ENCODE measurements around the gene MRI1.
"Not testable (repeated sequence)": the region's sequence is repeated elsewhere in the genome, so short reads cannot be mapped to it uniquely, and the experiment has no call there.

The MRI1 gene

GRCh38 chr19:13748169-13748828, 16.0 kb upstream of the MRI1 start:
- no peak overlapping the region for H3K14ac ChIP-seq (ENCODE audit: low read length)
- peaks cover 0 to 6% of the 10 kb centered on the region in 2 donors for H3K9me3 ChIP-seq (replicated peaks in 1 of 2; ENCODE audit: control insufficient read depth in 2 of 2, insufficient read depth in 1 of 2, low read depth in 1 of 2, low read length in 2 of 2)
- peak overlapping the region; percentile 67 for H3K4me2 ChIP-seq (ENCODE audit: insufficient read depth, low read length, poor library complexity, severe bottlenecking)
- H4K91ac ChIP-seq (ENCODE audit: low read depth, low read length, poor library complexity): no peak overlapping the region
- no peak overlapping the region for H3K27ac ChIP-seq (replicated peaks; ENCODE audit: low read length)
- no CpG with 5 or more reads among the region's 25 CpGs for WGBS, 2 donors (ENCODE audit: extremely low coverage in 2 of 2, insufficient read length in 2 of 2, insufficient replicate concordance in 1 of 2)
- no peak overlapping the region for H2BK5ac ChIP-seq (ENCODE audit: low read length)
- H2AK5ac ChIP-seq (ENCODE audit: low read depth, low read length): no peak overlapping the region
- H3K79me1 ChIP-seq (ENCODE audit: low read depth, low read length): peaks cover 1% of the 10 kb centered on the region
- H3K9ac ChIP-seq (ENCODE audit: low read depth, low read length, poor library complexity): peak overlapping the region; percentile 71
- peak overlapping the region; percentile 89 for H2AFZ ChIP-seq (ENCODE audit: low read length)
- H3K23ac ChIP-seq (ENCODE audit: low read depth, low read length, poor library complexity): peak overlapping the region; percentile 90
- H3K27me3 ChIP-seq (ENCODE audit: control insufficient read depth in 3 of 3, insufficient read depth in 3 of 3, low read depth in 1 of 3, low read length in 3 of 3): no peaks in the 10 kb centered on the region
- peaks cover 6 to 22% of the 10 kb centered on the region in 2 donors for H3K36me3 ChIP-seq (replicated peaks in 1 of 2; ENCODE audit: control insufficient read depth in 2 of 2, insufficient read depth in 2 of 2, low read length in 2 of 2)
- H2BK120ac ChIP-seq (ENCODE audit: low read depth, low read length): no peak overlapping the region
- peak overlapping the region; percentile 66 to 84 for H3K4me3 ChIP-seq (ENCODE audit: low read length in 2 of 2)
- peak overlapping the region; percentile 86 for H3K18ac ChIP-seq (ENCODE audit: low read length)
- H3K4me1 ChIP-seq (ENCODE audit: control insufficient read depth in 2 of 2, insufficient read depth in 1 of 2, low read depth in 1 of 2, low read length in 2 of 2): peaks cover 5% of the 10 kb centered on the region in 2 donors
- no peak overlapping the region for H2BK12ac ChIP-seq (ENCODE audit: low read length)
- no peak overlapping the region for H2BK15ac ChIP-seq (ENCODE audit: low read length)
- H3K4ac ChIP-seq (ENCODE audit: low read length): no peak overlapping the region
- no peak for DNase-seq (ENCODE audit: low spot score)
- H4K8ac ChIP-seq (ENCODE audit: low read depth, low read length): no peak overlapping the region

- no peak overlapping the region for H3K4ac ChIP-seq (ENCODE audit: low read length)
- no peak overlapping the region for H3K4me3 ChIP-seq (ENCODE audit: low read length in 2 of 2)
- no peak overlapping the region for H2BK12ac ChIP-seq (ENCODE audit: low read length)
- peaks cover 1% of the 10 kb centered on the region for H3K79me1 ChIP-seq (ENCODE audit: low read depth, low read length)
- no peak overlapping the region for H2AK5ac ChIP-seq (ENCODE audit: low read depth, low read length)
- H3K9me3 ChIP-seq (replicated peaks in 1 of 2; ENCODE audit: control insufficient read depth in 2 of 2, insufficient read depth in 1 of 2, low read depth in 1 of 2, low read length in 2 of 2): peaks cover 0 to 6% of the 10 kb centered on the region in 2 donors
- peaks cover 19 to 47% of the 10 kb centered on the region in 2 donors for H3K36me3 ChIP-seq (replicated peaks in 1 of 2; ENCODE audit: control insufficient read depth in 2 of 2, insufficient read depth in 2 of 2, low read length in 2 of 2)
- H3K4me2 ChIP-seq (ENCODE audit: insufficient read depth, low read length, poor library complexity, severe bottlenecking): no peak overlapping the region
- H3K4me1 ChIP-seq (ENCODE audit: control insufficient read depth in 2 of 2, insufficient read depth in 1 of 2, low read depth in 1 of 2, low read length in 2 of 2): peaks cover 5% of the 10 kb centered on the region in 2 donors
- H3K18ac ChIP-seq (ENCODE audit: low read length): no peak overlapping the region
- no peak overlapping the region for H4K91ac ChIP-seq (ENCODE audit: low read depth, low read length, poor library complexity)
- no peak overlapping the region for H3K14ac ChIP-seq (ENCODE audit: low read length)
- H3K9ac ChIP-seq (ENCODE audit: low read depth, low read length, poor library complexity): no peak overlapping the region
- no peak overlapping the region for H3K23ac ChIP-seq (ENCODE audit: low read depth, low read length, poor library complexity)
- H2BK15ac ChIP-seq (ENCODE audit: low read length): no peak overlapping the region
- H2BK5ac ChIP-seq (ENCODE audit: low read length): no peak overlapping the region
- DNase-seq (ENCODE audit: low spot score): no peak
- no peaks in the 10 kb centered on the region for H3K27me3 ChIP-seq (ENCODE audit: control insufficient read depth in 3 of 3, insufficient read depth in 3 of 3, low read depth in 1 of 3, low read length in 3 of 3)
- H4K8ac ChIP-seq (ENCODE audit: low read depth, low read length): no peak overlapping the region
- no peak overlapping the region for H3K27ac ChIP-seq (replicated peaks; ENCODE audit: low read length)
- WGBS, 2 donors (ENCODE audit: extremely low coverage in 2 of 2, insufficient read length in 2 of 2, insufficient replicate concordance in 1 of 2): no CpG with 5 or more reads among the region's 16 CpGs
- H2BK120ac ChIP-seq (ENCODE audit: low read depth, low read length): no peak overlapping the region
- H2AFZ ChIP-seq (ENCODE audit: low read length): no peak overlapping the region
Observed at GRCh38 chr19:13751436-13751835, 12.9 kb upstream of the MRI1 start.

GRCh38 chr19:13753622-13754021, 10.7 kb upstream of the MRI1 start:
- not testable (repeated sequence) for H2BK15ac ChIP-seq (ENCODE audit: low read length); H2AK5ac ChIP-seq (ENCODE audit: low read depth, low read length); H3K18ac ChIP-seq (ENCODE audit: low read length); H3K9ac ChIP-seq (ENCODE audit: low read depth, low read length, poor library complexity); H3K23ac ChIP-seq (ENCODE audit: low read depth, low read length, poor library complexity); H3K79me1 ChIP-seq (ENCODE audit: low read depth, low read length); H3K4me2 ChIP-seq (ENCODE audit: insufficient read depth, low read length, poor library complexity, severe bottlenecking); H4K91ac ChIP-seq (ENCODE audit: low read depth, low read length, poor library complexity); H3K9me3 ChIP-seq (replicated peaks in 1 of 2; ENCODE audit: control insufficient read depth in 2 of 2, insufficient read depth in 1 of 2, low read depth in 1 of 2, low read length in 2 of 2); H3K4me1 ChIP-seq (ENCODE audit: control insufficient read depth in 2 of 2, insufficient read depth in 1 of 2, low read depth in 1 of 2, low read length in 2 of 2); H3K27ac ChIP-seq (replicated peaks; ENCODE audit: low read length); H2AFZ ChIP-seq (ENCODE audit: low read length); H3K27me3 ChIP-seq (ENCODE audit: control insufficient read depth in 3 of 3, insufficient read depth in 3 of 3, low read depth in 1 of 3, low read length in 3 of 3); H3K14ac ChIP-seq (ENCODE audit: low read length); DNase-seq (ENCODE audit: low spot score); H4K8ac ChIP-seq (ENCODE audit: low read depth, low read length); H3K4ac ChIP-seq (ENCODE audit: low read length); H3K4me3 ChIP-seq (ENCODE audit: low read length in 2 of 2); H2BK5ac ChIP-seq (ENCODE audit: low read length); H2BK120ac ChIP-seq (ENCODE audit: low read depth, low read length); H2BK12ac ChIP-seq (ENCODE audit: low read length)
- no CpG with 5 or more reads among the region's 7 CpGs for WGBS, 2 donors (ENCODE audit: extremely low coverage in 2 of 2, insufficient read length in 2 of 2, insufficient replicate concordance in 1 of 2)
- peaks cover 31 to 69% of the 10 kb centered on the region in 2 donors for H3K36me3 ChIP-seq (replicated peaks in 1 of 2; ENCODE audit: control insufficient read depth in 2 of 2, insufficient read depth in 2 of 2, low read length in 2 of 2)

- H3K27me3 ChIP-seq (ENCODE audit: control insufficient read depth in 3 of 3, insufficient read depth in 3 of 3, low read depth in 1 of 3, low read length in 3 of 3): no peaks in the 10 kb centered on the region
- peak overlapping the region in 1 of 2 donors; percentile 30 for H3K4me3 ChIP-seq (ENCODE audit: low read length in 2 of 2)
- H3K9ac ChIP-seq (ENCODE audit: low read depth, low read length, poor library complexity): no peak overlapping the region
- no peak overlapping the region for H2AK5ac ChIP-seq (ENCODE audit: low read depth, low read length)
- no peak overlapping the region for H3K4ac ChIP-seq (ENCODE audit: low read length)
- H2BK120ac ChIP-seq (ENCODE audit: low read depth, low read length): no peak overlapping the region
- WGBS, 2 donors (ENCODE audit: extremely low coverage in 2 of 2, insufficient read length in 2 of 2, insufficient replicate concordance in 1 of 2): no CpG with 5 or more reads among the region's 9 CpGs
- H2BK5ac ChIP-seq (ENCODE audit: low read length): no peak overlapping the region
- no peak overlapping the region for H3K27ac ChIP-seq (replicated peaks; ENCODE audit: low read length)
- no peak overlapping the region for H4K8ac ChIP-seq (ENCODE audit: low read depth, low read length)
- H3K79me1 ChIP-seq (ENCODE audit: low read depth, low read length): peaks cover 4% of the 10 kb centered on the region
- no peak overlapping the region for H3K23ac ChIP-seq (ENCODE audit: low read depth, low read length, poor library complexity)
- H3K14ac ChIP-seq (ENCODE audit: low read length): no peak overlapping the region
- H4K91ac ChIP-seq (ENCODE audit: low read depth, low read length, poor library complexity): no peak overlapping the region
- no peak overlapping the region for H2BK15ac ChIP-seq (ENCODE audit: low read length)
- H3K4me2 ChIP-seq (ENCODE audit: insufficient read depth, low read length, poor library complexity, severe bottlenecking): no peak overlapping the region
- H2AFZ ChIP-seq (ENCODE audit: low read length): no peak overlapping the region
- H3K4me1 ChIP-seq (ENCODE audit: control insufficient read depth in 2 of 2, insufficient read depth in 1 of 2, low read depth in 1 of 2, low read length in 2 of 2): no peaks in the 10 kb centered on the region
- H2BK12ac ChIP-seq (ENCODE audit: low read length): no peak overlapping the region
- DNase-seq (ENCODE audit: low spot score): no peak
- H3K36me3 ChIP-seq (replicated peaks in 1 of 2; ENCODE audit: control insufficient read depth in 2 of 2, insufficient read depth in 2 of 2, low read length in 2 of 2): peaks cover 45 to 90% of the 10 kb centered on the region in 2 donors
- H3K18ac ChIP-seq (ENCODE audit: low read length): no peak overlapping the region
- no peaks in the 10 kb centered on the region for H3K9me3 ChIP-seq (replicated peaks in 1 of 2; ENCODE audit: control insufficient read depth in 2 of 2, insufficient read depth in 1 of 2, low read depth in 1 of 2, low read length in 2 of 2)
Observed at GRCh38 chr19:13756210-13756609, 8.1 kb upstream of the MRI1 start.

Measured in neuronal stem cell (in vitro differentiated cells).